Loucy (cell line): Measurements from ENCODE around the gene SLC38A10.

Experiments used
- H2AFZ ChIP-seq: fragments of 200-600 bp; sonication (generic); 2 replicates; pipeline ENCODE4 v1.6.0; 2016; ENCODE audit warnings: antibody characterized with exemption, mild to moderate bottlenecking, low read length, moderate library complexity
- H3F3A ChIP-seq: fragments of 200-600 bp; 2 replicates; pipeline ENCODE4 v1.6.0; 2016; ENCODE audit warnings: antibody characterized with exemption, low read depth, mild to moderate bottlenecking
- H3K27me3 ChIP-seq: fragments of 200-600 bp; sonication (generic); 2 replicates; pipeline ENCODE4 v1.6.1; 2014; ENCODE audit warnings: low read length, mild to moderate bottlenecking; ENCODE audit not compliant: insufficient read depth, poor library complexity, severe bottlenecking
- H3K36me3 ChIP-seq: fragments of 200-600 bp; sonication (generic); 2 replicates; pipeline ENCODE4 v1.6.1; 2016; ENCODE audit warnings: low read length; ENCODE audit not compliant: insufficient read depth
- H3K4me1 ChIP-seq: fragments of 200-600 bp; sonication (generic); 2 replicates; pipeline ENCODE4 v1.5.1; 2014; ENCODE audit warnings: low read length, mild to moderate bottlenecking; ENCODE audit not compliant: insufficient read depth, poor library complexity, severe bottlenecking
- H3K4me2 ChIP-seq: fragments of 200-600 bp; sonication (generic); 2 replicates; pipeline ENCODE4 v1.6.0; 2014; ENCODE audit warnings: antibody characterized with exemption, low read length, low read depth, mild to moderate bottlenecking; ENCODE audit not compliant: poor library complexity, severe bottlenecking
- H3K4me3 ChIP-seq: fragments of 200-600 bp; sonication (generic); 2 replicates; pipeline ENCODE4 v1.5.1; 2014; ENCODE audit warnings: low read length, mild to moderate bottlenecking, mixed read lengths; ENCODE audit not compliant: poor library complexity, severe bottlenecking
- H3K79me2 ChIP-seq: fragments of 200-600 bp; sonication (generic); 2 replicates; pipeline ENCODE4 v1.6.1; 2014; ENCODE audit warnings: low read length; ENCODE audit not compliant: insufficient read depth
- H3K9ac ChIP-seq: fragments of 200-600 bp; sonication (generic); 2 replicates; pipeline ENCODE4 v1.6.0; 2014; ENCODE audit warnings: mild to moderate bottlenecking, low read depth, low read length, moderate library complexity; ENCODE audit not compliant: poor library complexity, severe bottlenecking
- H3K9me2 ChIP-seq: fragments of 200-600 bp; sonication (generic); replicated peaks from 2 replicates; pipeline ENCODE4 v1.6.1; 2016; ENCODE audit warnings: low read depth, low read length, mixed read lengths
- H3K9me3 ChIP-seq: fragments of 200-600 bp; sonication (generic); 2 replicates; pipeline ENCODE4 v1.6.1; 2014; ENCODE audit warnings: mild to moderate bottlenecking, antibody characterized with exemption, low read length, low read depth; ENCODE audit not compliant: insufficient read depth
- H4K20me1 ChIP-seq: fragments of 200-600 bp; sonication (generic); 2 replicates; pipeline ENCODE4 v1.6.0; 2014; ENCODE audit warnings: antibody characterized with exemption, low read length, mild to moderate bottlenecking; ENCODE audit not compliant: insufficient read depth, poor library complexity, severe bottlenecking
- CTCF ChIP-seq: fragments of 200-600 bp; sonication (generic); conservative IDR thresholded peaks from 2 replicates; pipeline ENCODE4 v1.5.1; 2014; ENCODE audit warnings: mild to moderate bottlenecking, antibody characterized with exemption, low read length
- EZH2phosphoT487 ChIP-seq: fragments of 200-600 bp; IDR thresholded peaks from 2 replicates; pipeline ENCODE4 v1.6.1; 2018; ENCODE audit warnings: antibody characterized with exemption, mild to moderate bottlenecking, moderate library complexity, borderline replicate concordance

Gene SLC38A10

GRCh38 chr17:81246679-81247338 lies 48.3 kb downstream of the SLC38A10 start:
- H3K4me1 ChIP-seq = no peaks in the 10 kb centered on the region
- no peak overlapping the region for H3K4me3 ChIP-seq
- peaks cover 6% of the 10 kb centered on the region for H4K20me1 ChIP-seq
- peaks cover 17% of the 10 kb centered on the region; the same call in 1 of the 2 replicates for H3K36me3 ChIP-seq
- TF ChIP-seq EZH2phosphoT487 = no peak
- no peak for TF ChIP-seq CTCF
- H2AFZ ChIP-seq = no peak overlapping the region
- no peaks in the 10 kb centered on the region for H3K27me3 ChIP-seq
- H3K4me2 ChIP-seq = no peak overlapping the region
- H3K79me2 ChIP-seq = peaks cover 7% of the 10 kb centered on the region; the same call in 1 of the 2 replicates
- no peaks in the 10 kb centered on the region for H3K9me2 ChIP-seq
- H3F3A ChIP-seq = no peaks in the 10 kb centered on the region
- H3K9me3 ChIP-seq = no peaks in the 10 kb centered on the region
- no peak overlapping the region for H3K9ac ChIP-seq

DNA sequence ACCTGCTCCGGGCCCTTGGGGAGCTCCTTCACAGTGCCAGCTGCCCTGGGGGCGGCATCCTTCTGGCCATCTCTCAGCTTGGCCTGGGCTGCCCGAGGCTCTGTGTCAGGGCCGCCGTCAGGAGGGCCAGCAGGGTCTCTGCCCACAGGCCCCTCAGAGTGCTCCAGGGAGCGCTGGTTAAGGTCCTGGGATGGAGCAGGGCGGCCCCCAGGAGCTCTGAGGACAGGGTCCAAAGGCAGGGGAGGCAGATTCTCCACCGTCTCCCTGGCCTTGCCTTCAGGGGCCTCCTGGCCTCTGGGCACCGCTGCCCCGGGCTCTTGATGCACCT lies 48.8 kb downstream of the SLC38A10 start:
- Histone ChIP-seq H3K9me3 (no peaks in the 10 kb centered on the region), H3K9me2 (no peaks in the 10 kb centered on the region), H4K20me1 (peaks cover 9% of the 10 kb centered on the region), H3K27me3 (no peaks in the 10 kb centered on the region), H3K79me2 (peaks cover 10% of the 10 kb centered on the region; the same call in 1 of the 2 replicates), H3K9ac (no peak overlapping the region), H3K4me3 (no peak overlapping the region), H3K36me3 (peaks cover 16% of the 10 kb centered on the region; the same call in 1 of the 2 replicates), H2AFZ (no peak overlapping the region), H3K4me1 (peaks cover 2% of the 10 kb centered on the region), H3K4me2 (no peak overlapping the region), H3F3A (no peaks in the 10 kb centered on the region)
- TF ChIP-seq CTCF (no peak), EZH2phosphoT487 (no peak)

DNA sequence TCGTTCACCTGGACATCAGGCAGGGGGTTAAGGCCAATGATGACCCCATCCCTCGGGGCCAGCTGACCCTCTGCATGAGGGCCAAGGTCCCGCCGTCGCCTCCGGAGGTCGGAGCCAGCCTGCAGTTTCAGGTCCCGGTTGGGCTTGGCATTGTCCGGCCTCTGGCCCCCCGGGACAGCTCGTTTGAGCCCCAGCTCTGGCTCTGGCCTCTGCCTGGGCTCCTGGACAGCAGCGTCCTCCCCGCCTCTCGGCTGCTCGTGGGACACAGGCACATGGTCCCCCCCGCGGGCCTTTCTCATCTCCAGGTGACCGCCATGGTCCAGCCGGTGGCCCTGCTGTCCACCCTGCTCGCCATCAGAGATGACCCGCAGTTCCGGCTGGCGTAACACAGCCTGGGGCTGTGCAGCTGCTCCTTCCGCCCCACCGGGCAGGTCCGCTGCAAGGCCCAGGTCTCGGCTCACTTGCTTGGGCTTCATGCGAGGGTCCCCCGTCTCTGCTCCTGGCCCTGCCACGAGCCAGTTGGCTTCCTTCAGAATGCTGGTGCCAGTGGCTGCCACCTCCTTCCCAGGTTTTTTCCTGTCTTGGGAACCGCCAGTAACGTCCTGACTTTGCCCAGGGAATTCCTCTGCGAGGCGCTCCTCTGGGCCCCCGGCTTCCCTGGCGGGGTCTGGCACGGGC lies 49.3 kb downstream of the SLC38A10 start:
- Histone ChIP-seq H3K27me3 (no peaks in the 10 kb centered on the region), H3F3A (no peaks in the 10 kb centered on the region), H3K4me3 (no peak overlapping the region), H3K9me3 (no peaks in the 10 kb centered on the region), H3K9me2 (no peaks in the 10 kb centered on the region), H3K36me3 (peaks cover 11% of the 10 kb centered on the region; the same call in 1 of the 2 replicates), H3K4me2 (no peak overlapping the region), H2AFZ (no peak overlapping the region), H3K79me2 (peaks cover 15% of the 10 kb centered on the region), H4K20me1 (peaks cover 12% of the 10 kb centered on the region), H3K4me1 (peaks cover 7% of the 10 kb centered on the region), H3K9ac (no peak overlapping the region)
- TF ChIP-seq EZH2phosphoT487 (no peak), CTCF (no peak)
